HG03378 (cell line): ENCODE measurements around the gene ABCB8.

Source experiments
- ATAC-seq: cut with Tn5 transposase; IDR thresholded peaks from one replicate; pipeline ENCODE4 v1.9.1; 2021; ENCODE audit warnings: mild to moderate bottlenecking, moderate library complexity; ENCODE audit not compliant: unreplicated experiment

ABCB8 gene

DNA sequence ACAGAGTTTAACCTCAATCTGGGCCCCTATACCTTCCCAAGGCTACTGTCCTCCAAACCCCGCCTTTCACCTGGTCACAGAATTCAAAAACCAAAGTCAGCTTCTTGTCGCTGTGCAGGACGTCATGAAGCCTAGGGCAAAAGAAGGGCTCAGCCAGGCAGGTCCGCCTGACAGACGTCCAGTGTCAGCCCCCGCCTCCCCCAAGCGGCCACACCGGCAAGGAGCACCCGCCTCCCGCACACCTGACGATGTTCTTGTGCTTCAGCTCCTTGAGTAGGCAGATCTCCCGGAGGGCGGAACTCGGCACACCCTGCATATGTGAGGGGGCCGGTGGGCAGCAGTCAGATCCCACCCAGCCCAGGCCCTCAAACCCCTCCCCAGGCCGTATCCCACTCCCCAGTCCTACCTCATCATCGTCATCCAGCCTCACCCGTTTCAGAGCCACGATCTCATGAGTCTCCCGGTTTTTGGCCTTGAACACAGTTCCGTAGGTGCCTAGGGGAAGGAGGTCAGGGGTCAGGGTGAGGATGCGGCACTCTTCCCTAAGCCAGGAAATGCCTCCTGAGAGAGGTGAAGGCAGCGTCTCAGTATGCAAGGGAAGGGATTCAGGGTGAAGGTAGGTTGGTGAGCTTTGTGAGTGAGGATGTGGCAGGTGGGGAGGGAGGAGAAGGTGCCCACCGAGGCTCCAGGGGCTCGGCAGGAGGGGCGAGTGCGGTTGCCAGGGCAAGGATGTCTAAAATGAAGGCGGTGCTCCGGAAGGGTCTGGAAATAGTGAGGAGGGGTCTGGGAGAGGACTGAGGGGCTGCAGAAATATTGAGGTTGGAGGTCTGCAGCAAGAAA lies 28.6 kb downstream of the ABCB8 start:
- no peak for ATAC-seq

DNA sequence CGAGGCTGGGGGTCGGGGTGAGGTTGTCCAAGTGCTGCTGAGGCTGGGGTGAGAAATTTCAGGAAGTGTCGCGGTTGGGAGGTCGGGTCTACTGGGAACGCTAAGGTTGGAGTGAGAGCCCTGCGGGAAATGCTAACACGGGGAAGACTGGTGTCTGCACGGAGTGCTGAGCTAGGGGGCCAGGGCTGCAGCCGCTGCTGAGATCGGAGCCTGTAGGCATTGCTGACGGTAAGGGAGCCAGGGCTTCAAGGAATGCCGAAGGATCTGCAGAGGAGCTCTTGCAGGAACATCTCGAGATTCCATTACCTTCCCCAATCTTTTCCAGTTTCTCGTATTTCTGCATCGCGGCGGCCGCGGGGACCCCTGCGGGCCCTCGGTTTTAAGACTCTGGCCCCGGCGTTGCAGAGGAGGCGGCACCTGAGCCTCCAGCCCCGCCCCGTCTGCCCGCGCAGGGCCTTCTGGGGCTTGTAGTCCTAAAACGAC lies 29.3 kb downstream of the ABCB8 start, which contains the start of gene CDK5:
Gene CDK5 (minus strand): TSS at position 392 of the 483 bp plus-strand sequence. CDS start 49 bp downstream, at position 343.
- ATAC-seq, result peak; percentile 16

DNA sequence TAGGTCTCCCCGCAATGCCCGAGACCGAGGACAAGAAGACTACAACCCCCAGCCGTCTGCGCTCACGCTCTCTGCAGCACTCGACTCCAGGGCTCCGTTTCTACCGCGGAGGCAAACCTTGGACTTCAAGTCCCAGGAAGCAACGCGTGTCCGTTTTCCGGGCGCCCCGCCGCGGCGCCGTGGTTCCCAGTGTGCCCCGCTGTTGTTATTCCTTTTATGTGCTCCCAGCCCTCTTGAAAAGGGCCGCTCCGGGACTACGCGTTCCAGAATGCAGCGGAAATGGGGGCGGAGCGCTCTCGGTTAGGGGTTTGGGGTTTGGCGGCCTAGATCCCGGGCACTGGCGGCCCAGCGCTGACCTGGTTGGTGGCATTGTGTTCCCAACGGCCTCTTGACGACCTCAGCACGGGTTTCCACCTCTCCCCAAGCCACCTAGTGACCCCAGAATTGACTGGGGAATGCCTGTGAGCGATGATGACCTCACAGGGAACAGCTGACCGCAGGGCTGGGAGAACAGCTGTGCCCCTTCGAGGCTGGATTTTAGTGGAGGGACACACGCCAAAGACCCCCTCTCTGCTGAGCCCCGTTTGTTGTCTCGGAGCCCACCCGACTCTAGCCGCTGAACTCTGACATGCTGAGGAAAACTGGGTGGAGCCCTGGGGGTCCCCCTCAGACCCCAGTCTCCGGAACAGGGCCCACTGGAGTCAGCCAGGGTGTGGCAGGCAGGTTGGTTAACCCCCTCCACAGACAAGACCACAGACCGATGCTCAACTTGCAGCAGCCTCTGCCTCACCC lies 29.9 kb downstream of the ABCB8 start:
- peak; percentile 85 for ATAC-seq

DNA sequence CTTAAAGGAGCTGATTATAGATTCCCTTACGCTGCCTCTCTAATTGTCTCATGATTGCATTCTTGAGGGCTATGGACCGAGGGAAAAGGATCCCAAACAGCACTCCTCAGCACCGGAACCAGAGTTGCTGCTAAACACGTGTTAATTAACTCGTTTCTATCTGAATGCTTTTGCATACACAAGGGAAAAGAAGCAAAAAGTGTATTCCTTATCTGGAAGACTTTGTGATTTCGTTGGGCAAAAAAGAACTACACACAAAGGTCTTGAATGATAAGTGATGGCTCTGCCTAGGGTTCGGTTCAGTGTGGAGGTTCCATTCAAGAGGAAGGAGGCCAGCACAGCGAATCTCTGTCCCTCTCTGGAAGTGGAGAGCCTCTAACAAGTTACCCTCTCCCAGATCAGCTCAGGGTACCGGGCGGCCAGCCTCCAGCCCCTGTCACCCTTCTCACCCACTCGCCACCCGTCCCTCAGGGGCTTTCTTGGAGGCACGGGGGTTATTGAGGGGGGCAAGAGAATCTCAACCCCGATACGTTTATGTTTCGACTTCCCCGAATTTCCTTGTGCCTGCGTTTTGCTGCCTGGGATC lies 30.6 kb downstream of the ABCB8 start:
- no peak for ATAC-seq

DNA sequence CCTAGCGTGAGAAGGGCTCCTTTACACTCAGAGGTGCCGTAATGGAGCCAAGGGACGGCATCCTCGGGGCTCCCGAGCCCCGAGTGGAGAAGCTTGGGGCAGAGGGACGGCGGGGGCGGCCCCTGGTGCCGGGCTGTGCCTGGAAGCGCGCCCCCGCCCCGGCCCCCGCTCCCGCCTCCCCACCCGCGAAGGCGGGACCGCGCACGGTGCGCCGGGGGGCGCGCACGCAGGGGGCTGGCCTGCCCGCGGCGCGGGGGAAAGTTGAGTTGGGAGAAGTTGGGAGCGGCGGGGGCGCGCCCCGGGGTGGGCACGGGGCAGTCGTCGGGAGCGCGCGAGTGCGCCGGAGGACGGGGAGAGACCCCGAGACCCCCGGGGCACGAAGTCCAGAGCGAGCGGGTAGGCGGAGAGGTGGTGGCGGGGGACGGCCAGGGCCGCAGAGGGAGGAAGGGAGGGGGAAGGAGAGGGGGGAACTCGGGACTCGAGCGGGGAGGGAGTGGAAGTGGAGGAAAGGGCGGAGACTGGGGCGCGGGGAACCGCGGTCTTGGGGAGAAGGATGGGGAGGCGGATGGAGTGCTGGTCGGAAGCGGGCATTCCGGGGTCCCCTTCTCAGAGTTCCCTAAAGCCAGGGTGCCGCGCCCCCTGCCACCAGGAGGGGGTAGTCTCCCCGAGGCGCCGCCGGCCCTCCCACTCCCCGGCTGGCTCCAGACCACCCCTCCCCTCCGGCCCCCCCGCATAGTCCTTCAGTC lies 31.3 kb downstream of the ABCB8 start, which contains the start of gene SLC4A2:
Gene SLC4A2 (plus strand): TSS at position 223 of the 746 bp plus-strand sequence. CDS start 2,399 bp downstream, outside the sequence.
- ATAC-seq, result no peak

DNA sequence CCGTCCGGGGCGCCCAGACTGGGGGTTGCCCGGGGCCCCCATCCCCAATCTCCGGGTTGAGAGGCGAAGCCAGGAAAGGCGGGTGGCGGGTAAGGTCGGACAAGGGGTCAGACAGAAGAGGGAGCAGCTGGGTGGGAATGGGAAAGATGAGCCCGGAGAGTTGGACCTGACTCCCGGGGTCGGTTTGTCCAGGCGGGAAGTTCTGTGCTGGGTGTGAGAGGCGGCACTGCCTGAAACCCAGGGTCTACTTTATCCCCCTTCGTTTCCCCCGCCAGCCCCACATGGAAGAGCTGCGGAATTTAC lies 31.8 kb downstream of the ABCB8 start:
- no peak for ATAC-seq

DNA sequence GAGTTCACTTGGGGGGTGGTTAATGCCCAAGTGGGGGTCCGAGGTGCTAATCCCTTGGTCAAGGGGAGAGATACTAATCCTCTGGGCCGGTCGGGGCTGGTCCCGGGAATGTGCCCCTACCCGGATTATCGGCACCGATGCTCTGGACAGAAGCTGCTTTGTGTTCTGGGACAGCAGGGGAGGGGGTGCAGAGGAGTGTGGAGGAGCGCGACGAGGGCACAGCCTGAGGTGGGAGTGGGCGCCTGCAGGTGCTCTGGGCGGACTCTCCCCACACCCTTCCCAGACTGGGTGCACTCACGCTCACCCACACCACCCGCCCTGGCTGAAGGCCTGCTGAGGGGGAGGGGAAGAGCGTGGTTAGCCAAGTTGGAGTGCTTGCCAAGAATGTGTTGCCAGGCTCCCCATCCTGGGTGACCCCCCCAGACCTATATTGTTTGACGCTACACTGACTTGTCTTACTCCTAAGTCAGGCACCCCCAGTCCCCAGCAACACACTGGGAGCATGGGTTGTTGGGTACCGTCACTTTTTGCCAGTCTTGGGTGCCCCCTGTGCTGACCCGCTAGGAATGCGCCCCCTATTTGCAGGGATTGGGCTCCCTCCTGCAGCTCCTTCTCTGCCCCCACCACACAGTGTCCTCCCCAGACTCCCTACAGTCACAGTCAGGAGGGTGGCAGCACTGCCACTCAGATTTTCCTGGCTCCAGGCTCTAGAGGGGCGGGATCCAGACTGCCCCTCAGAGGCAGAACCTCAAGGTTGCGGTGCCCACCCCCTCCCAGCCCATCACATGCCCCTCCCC lies 32.4 kb downstream of the ABCB8 start:
- ATAC-seq, result no peak

DNA sequence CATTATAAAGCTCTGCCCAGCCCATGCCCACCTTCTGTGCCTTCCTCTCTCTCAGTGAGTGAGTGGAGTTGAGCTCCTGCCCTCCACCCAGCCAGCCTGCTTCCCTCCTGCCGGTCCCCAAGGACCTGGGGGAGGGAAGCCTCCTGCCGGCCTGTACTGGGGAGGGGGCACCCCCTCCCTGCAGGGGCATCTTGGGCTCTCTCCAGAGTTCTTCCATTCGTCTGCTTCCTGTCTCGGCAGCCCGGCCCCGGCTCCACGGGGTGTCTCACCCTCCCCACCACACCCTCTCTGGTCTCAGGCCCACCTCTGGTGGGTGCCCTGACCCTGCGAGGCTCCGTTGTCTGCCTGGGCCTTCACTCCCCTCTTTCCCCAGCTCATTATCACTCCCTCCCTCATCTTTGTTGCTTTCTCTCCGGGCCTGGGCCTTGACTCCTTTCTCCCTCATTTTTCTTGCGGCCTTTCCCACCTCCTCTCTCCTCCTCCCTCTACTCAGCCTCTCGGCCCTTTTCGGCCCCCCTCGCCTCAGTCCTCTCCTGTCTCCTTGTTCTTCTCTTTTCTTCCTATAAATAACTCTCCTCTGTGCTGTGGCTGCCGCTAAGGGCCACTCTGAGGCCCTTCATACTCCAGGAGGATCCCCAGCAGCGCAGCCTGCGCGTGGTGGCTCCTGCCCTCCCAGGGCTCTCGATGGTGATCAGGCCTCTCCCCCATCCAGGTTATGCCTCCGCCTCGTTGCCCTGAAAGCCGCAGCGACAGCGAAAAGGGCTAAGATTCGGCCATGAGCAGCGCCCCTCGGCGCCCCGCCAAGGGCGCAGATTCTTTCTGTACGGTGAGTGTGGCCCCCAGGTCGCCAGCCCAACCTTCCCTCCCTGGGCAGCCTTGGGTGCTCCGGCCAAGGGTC lies 33.2 kb downstream of the ABCB8 start:
- ATAC-seq, result no peak

DNA sequence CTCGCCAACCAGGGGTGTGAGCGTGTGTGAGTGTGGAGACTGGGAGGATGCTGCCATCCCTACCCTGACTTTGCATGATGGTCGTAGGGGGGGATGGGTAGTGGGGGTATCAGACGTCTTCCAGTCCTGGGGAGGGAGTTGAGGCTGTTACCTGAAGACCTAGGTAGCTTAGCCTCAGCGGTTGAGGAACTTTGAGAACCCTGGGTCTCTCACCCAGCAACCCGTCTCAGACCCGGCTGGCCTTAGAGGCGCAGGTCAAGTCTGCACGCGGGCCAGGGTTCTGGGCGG lies 33.8 kb downstream of the ABCB8 start:
- no peak for ATAC-seq

DNA sequence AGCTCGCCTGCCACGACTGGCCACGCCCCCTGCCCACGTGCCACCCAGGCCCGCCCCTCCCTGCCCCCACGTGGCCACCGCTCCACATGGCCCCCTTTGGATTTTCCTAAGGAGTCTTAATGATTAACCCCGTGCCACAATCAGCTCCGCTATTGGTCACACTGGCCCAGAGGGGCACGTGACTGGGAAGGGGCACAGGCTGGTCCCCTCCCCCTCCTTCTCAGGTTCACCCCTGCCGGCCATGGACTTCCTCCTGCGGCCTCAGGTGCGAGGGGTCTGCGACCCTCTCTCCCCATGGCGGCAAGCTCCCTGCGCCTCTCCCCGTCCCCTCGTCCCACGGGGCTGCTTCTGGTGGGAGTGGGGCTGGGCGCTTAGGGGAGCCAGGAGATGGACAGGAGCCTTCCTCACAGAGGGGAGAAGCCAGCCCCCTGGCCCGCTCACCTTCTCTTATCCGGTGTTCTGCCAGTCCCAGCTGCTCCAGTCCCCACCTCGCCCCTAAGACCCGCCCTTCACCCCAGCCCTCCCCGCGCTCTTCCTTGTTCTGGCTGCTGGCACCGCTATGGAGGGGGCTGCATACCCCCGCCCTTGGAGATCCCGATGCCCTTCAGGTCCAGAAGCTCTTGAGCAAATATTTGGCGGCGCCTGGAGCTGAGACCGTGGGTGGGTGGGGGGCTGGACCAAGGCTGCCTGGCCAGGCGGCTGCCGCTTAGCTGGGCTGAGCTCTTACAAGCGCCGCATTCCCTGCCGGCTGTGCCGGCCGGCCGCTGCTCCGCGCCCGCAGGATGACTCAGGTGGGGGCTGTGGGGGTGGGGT lies 34.4 kb downstream of the ABCB8 start:
- no peak for ATAC-seq

DNA sequence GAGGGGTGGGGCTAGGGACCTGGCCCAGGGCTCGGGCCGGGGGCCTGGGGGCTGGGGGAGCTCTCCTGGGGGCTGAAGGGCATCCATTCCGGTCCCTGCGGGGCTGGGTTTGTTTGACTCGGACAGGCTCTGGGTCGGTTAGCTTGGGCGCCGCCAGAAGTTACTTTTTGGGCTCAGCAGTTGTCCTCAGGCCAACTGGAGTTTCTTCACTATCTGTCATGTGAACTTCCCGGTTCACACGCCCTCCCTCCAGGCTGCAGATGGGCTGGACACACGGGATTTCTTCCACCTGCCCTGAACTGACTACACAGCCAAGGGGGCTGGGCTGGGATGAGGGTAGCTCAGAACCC lies 34.9 kb downstream of the ABCB8 start:
- no peak for ATAC-seq

DNA sequence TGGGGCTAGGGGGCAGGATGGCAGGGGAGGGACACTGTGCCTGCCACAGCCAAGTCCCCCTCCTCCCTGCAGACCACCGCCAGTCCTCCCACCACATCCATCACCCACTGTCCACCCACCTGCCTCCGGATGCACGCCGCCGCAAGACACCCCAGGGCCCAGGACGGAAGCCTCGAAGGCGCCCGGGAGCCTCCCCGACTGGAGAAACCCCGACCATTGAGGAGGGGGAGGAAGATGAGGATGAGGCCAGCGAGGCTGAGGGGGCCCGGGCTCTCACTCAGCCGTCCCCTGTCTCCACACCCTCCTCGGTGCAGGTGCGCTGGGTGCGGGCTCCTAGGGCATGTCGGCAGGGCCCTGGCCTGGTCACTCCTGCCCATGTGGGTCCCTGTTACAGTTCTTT lies 36.2 kb downstream of the ABCB8 start:
- no peak for ATAC-seq

DNA sequence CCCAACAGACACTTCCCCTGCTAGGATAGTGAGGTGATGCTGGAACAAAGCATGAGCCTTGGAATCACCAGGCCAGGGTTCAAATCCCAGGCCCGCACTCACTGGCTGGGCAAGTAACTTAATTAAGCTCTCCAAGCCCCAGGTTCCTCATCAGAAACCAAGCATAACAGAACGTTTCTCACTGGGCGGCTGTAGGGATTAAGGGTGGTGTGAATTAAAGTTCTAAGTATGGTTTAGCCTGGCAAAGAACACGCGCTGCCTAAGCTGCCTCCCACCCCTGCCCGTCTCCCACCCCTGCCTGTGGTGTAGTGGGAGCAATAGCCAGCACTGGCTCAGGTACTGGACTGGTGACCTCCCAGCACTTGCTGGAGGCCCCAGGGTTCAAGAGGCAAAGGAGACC lies 36.7 kb downstream of the ABCB8 start:
- ATAC-seq, result no peak

DNA sequence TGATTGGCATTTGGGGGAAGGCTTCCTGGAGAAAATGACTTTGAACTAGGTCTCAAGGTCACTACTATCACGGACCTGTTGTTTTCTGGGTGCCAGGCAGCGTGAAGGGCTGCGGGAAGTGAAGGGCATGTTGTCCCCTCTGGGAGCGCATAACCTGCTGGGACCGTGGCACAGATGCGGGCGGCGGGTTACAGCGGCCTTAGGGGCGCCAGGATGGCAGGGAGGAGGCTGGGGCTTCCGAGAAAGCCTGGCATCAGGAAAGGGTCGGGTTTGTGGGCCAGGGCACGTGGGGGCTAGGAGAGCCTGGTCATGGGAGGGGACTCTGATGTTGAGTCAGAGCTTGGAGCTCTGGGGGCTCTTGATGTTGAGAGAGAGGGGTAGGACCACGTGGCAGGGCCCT lies 37.3 kb downstream of the ABCB8 start:
- ATAC-seq, result no peak

DNA sequence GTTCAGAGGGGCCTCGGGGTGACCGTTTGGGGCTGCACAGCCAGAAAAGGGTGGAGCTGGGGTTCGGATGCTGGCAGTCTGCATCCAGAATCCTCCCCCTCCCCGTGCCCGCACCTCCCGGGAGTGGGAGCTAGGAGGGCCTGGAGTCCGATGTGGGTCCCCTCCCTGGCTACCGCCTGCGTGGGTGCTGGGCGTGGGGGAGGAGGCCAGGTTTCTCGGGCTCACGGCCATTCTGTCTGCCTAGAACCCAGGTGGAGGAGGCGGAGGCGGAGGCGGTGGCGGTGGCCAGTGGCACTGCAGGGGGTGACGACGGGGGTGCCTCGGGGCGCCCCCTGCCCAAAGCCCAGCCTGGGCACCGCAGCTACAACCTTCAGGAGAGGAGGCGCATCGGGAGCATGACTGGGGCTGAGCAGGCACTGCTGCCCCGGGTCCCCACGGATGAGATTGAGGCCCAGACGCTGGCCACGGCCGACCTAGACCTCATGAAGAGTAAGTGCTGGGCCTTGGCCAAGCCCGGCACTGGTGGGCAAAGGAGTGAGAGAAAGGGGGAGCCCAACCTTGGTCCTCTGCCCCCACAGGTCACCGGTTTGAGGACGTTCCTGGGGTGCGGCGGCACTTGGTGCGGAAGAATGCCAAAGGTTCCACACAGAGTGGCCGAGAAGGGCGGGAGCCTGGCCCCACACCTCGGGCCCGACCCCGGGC lies 38.2 kb downstream of the ABCB8 start:
- no peak for ATAC-seq

DNA sequence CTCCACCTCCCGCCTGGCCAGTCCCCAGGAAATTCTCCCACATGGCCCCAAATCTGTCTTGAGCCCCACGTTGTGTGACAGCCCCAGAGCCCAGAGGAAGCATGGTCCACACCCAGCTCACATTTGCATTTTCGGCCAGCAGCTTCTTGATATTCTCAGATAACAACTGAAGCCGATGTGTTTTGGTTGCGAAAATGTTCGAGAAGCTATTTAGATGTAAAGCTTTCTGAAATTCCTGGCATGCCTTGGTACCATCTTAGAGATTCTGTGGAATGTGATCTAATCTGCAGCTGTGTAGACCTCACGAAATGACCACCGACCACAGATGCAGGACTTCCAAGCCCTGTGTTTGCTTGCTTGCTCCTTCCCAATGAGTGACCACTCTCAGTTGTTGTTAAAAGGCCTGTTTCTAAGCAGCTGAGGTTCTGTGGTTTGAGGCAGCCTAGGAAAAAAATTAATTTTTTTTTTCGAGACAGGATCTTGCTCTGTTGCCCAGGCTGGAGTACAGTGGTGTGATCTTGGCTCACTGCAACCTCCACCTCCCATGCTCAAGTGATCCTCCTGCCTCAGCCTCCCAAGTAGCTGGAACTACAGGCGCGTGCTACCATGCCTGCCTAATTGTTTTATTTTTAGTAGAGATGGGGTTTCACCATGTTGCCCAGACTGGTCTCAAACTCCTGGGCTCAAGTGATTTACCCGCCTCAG lies 40.0 kb downstream of the ABCB8 start:
- no peak for ATAC-seq

DNA sequence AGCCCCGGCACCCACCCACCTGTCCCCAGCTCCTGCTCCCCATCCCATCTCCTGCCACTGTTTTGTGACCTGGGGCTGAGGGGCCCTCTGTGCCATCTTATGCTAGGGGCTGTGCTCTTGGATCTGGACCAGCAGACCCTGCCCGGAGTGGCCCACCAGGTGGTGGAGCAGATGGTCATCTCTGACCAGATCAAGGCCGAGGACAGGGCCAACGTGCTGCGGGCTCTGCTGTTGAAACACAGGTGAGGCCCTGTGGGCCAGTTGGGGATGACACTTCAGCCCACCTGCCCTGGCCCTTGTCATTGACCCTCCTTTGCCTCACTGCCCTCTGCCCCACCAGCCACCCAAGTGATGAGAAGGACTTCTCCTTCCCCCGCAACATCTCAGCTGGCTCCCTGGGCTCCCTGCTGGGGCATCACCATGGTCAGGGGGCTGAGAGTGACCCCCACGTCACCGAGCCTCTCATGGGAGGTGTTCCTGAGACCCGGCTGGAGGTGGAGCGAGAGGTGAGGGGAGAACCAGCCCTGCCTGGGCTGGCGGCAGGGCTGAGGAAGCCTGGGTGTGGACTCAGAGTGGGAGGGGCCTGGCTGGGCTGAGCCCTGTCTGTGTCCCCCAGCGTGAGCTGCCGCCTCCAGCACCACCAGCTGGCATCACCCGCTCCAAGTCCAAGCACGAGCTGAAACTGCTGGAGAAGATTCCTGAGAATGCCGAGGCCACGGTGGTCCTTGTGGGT lies 41.8 kb downstream of the ABCB8 start:
- ATAC-seq, result no peak
